RWPE2 (cell line): ENCODE data around the gene CCNH.
A peak's percentile ranks its signal among the peaks of the same experiment; 100 is the strongest.

Experiments
- ATAC-seq: fragments of 200-7000 bp; cut with Tn5 transposase; 3 replicates; pipeline ENCODE4 v1.9.1; 2021; ENCODE audit warnings: low read depth
- DNase-seq: peaks from one replicate; pipeline ENCODE4 v3.0.0-alpha.2; 2020; ENCODE audit warnings: low spot score
- H3K27ac ChIP-seq: fragments of 450-650 bp; 2 replicates; pipeline ENCODE4 v1.5.1; 2017; ENCODE audit warnings: mild to moderate bottlenecking; ENCODE audit not compliant: poor library complexity, severe bottlenecking
- H3K27me3 ChIP-seq: fragments of 250-450 bp; sonication (Bioruptor Pico); 2 replicates; pipeline ENCODE4 v1.5.1; 2021; ENCODE audit warnings: mild to moderate bottlenecking, moderate library complexity; ENCODE audit not compliant: insufficient read depth, poor library complexity, severe bottlenecking
- H3K36me3 ChIP-seq: fragments of 250-450 bp; sonication (Bioruptor Pico); 2 replicates; pipeline ENCODE4 v1.5.1; 2020; ENCODE audit warnings: low read depth, mild to moderate bottlenecking, moderate library complexity
- H3K4me1 ChIP-seq: fragments of 250-450 bp; sonication (Bioruptor Pico); 2 replicates; pipeline ENCODE4 v1.5.1; 2021; ENCODE audit warnings: mild to moderate bottlenecking, moderate library complexity; ENCODE audit not compliant: insufficient read depth, poor library complexity, severe bottlenecking
- H3K4me3 ChIP-seq: fragments of 250-450 bp; sonication (Bioruptor Pico); 2 replicates; pipeline ENCODE4 v1.5.1; 2021; ENCODE audit warnings: mild to moderate bottlenecking, moderate library complexity; ENCODE audit not compliant: severe bottlenecking
- H3K9me3 ChIP-seq: fragments of 250-450 bp; sonication (Bioruptor Pico); 2 replicates; pipeline ENCODE4 v1.5.1; 2021; ENCODE audit warnings: mild to moderate bottlenecking, moderate library complexity; ENCODE audit not compliant: severe bottlenecking
- TF ChIP-seq, protein P1 (sequence below): fragments of 450-650 bp; IDR thresholded peaks from one replicate; pipeline ENCODE4 v1.5.1; 2017; ENCODE audit warnings: mild to moderate bottlenecking, moderate library complexity; ENCODE audit not compliant: poor library complexity, severe bottlenecking

Gene CCNH

DNA sequence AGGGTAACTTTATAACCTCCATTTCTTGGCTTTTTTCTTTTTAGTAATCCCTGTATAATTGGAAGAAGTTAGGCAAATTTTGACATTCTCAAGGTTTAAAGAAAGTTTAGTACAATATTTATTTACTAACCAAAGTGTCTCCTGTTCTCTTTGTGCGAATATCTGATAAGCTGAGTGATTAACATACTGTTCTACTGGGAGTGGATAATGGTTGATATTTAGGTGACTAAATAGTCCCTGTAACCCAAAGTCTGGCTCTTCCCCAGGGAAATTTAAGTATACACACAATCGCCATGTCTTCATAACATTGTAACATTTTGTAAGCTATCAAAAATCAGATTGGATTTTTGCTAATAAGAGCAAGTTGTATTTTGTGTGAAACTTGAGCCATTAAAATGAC, 40.0 kb downstream of the CCNH start:
- no peaks in the 10 kb centered on the region for H3K4me1 ChIP-seq
- DNase-seq, result no peak
- H3K9me3 ChIP-seq, result no peaks in the 10 kb centered on the region
- TF ChIP-seq, protein P1, sequence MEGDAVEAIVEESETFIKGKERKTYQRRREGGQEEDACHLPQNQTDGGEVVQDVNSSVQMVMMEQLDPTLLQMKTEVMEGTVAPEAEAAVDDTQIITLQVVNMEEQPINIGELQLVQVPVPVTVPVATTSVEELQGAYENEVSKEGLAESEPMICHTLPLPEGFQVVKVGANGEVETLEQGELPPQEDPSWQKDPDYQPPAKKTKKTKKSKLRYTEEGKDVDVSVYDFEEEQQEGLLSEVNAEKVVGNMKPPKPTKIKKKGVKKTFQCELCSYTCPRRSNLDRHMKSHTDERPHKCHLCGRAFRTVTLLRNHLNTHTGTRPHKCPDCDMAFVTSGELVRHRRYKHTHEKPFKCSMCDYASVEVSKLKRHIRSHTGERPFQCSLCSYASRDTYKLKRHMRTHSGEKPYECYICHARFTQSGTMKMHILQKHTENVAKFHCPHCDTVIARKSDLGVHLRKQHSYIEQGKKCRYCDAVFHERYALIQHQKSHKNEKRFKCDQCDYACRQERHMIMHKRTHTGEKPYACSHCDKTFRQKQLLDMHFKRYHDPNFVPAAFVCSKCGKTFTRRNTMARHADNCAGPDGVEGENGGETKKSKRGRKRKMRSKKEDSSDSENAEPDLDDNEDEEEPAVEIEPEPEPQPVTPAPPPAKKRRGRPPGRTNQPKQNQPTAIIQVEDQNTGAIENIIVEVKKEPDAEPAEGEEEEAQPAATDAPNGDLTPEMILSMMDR, result no peak
- ATAC-seq, result no peak
- H3K27ac ChIP-seq, result no peak overlapping the region
- no peaks in the 10 kb centered on the region for H3K27me3 ChIP-seq
- no peak overlapping the region for H3K4me3 ChIP-seq
- H3K36me3 ChIP-seq, result peaks cover 96% of the 10 kb centered on the region

DNA sequence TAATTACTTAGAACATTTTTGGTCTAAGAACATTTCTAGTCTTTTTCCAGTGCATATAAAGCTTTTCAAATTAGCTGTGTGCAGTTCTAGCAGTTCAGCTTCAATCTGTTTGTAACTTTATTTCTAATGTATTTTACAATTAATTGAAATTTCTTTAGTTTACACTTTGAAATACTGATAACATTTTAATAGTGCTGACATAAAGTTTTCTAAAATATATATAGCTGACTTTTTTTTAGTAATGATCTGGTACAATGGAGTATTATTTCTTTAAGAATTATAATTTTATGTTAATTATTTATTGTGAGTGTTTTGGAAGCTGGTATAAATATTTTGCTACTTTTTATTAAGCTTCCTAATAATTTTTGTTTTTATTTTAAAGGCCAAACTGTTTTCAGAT, 43.3 kb downstream of the CCNH start:
- no peak for DNase-seq
- no peaks in the 10 kb centered on the region for H3K4me1 ChIP-seq
- no peak for ATAC-seq
- H3K27me3 ChIP-seq, result no peaks in the 10 kb centered on the region
- H3K27ac ChIP-seq, result no peak overlapping the region
- no peaks in the 10 kb centered on the region for H3K9me3 ChIP-seq
- H3K4me3 ChIP-seq, result no peak overlapping the region
- peaks cover 90% of the 10 kb centered on the region for H3K36me3 ChIP-seq
- TF ChIP-seq, protein P1, result no peak

DNA sequence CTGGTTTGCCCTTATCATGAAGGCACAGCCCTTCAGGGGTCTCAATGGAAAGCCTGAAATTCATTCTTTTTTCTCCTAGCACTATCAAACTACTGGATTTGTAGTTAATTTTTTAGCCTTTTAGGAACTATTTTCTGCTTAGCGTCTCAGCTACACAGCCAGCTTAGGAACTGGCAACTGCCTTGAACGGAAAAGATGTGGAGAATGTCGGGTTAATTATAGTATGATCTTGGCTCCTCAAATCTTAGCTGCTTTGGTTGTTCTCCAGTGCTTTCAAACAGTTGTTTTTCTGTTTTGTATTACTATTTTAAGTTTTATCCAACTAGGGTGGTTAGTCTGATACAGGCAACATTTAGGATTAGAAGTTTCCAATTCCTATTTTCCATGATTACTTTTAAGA, 44.1 kb downstream of the CCNH start:
- H3K36me3 ChIP-seq, result peaks cover 92% of the 10 kb centered on the region
- no peaks in the 10 kb centered on the region for H3K27me3 ChIP-seq
- H3K4me1 ChIP-seq, result no peaks in the 10 kb centered on the region
- no peak overlapping the region for H3K27ac ChIP-seq
- ATAC-seq (no peak), DNase-seq (no peak)
- TF ChIP-seq, protein P1, result no peak
- H3K9me3 ChIP-seq, result no peaks in the 10 kb centered on the region
- H3K4me3 ChIP-seq, result no peak overlapping the region

DNA sequence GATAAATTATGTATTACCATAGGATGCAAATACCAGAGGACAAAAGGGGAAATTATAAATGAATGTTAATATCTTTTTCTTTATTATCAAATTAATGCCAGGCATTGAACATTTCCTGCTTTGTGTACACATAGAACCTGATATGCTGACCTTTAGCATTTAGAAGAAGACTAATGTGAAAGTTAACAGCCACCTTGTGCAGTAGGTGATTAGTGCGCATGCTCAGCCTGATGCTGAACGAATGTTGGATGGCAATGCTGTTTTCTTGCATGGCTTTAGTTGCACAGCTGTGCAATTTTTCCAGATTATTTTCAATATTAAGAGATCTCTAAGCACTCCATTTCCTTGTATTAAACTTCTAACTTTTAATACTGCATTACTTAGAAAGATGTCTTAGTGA, 45.5 kb downstream of the CCNH start:
- TF ChIP-seq, protein P1, result no peak
- Histone ChIP-seq H3K27me3 (no peaks in the 10 kb centered on the region), H3K27ac (no peak overlapping the region), H3K4me1 (no peaks in the 10 kb centered on the region), H3K4me3 (no peak overlapping the region), H3K36me3 (peaks cover 92% of the 10 kb centered on the region), H3K9me3 (no peaks in the 10 kb centered on the region)
- DNase-seq, result no peak
- ATAC-seq, result no peak

DNA sequence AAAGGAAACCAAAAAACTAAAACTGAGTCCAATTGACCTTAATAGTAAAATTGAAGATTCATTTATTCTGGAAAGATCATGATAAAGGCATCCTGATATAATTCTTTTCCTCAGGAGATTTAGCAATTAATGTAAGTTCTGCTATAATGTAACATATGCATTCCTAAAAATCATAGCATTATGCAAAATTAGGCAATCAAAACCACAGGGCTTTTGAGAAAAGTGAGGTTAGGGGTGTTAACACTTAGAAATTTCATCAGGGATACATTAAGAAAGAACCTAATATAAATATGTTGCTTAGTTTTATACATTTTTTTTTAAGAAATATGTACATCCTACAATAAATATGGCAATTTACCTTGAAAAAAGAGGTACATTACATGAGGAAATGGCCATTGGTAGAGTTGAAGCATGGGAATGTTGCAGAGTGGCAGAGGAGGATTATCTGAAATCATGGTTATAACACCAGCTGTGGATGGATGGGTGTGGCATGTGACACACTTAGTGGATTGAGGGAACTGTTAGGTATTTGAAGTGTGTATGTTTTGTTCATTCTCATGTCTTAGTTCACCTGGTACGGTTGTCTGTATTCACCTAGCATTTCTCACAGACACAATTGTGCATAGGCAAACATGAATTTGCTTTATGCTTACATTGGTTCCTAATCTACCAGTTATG, 51.1 kb downstream of the CCNH start:
- Histone ChIP-seq H3K9me3 (no peaks in the 10 kb centered on the region), H3K27ac (no peak overlapping the region), H3K4me3 (no peak overlapping the region), H3K36me3 (peaks cover 71% of the 10 kb centered on the region), H3K27me3 (no peaks in the 10 kb centered on the region), H3K4me1 (peaks cover 9% of the 10 kb centered on the region)
- TF ChIP-seq, protein P1, result no peak
- ATAC-seq, result peak; percentile 33; the same call in 1 of the 3 replicates
- no peak for DNase-seq
